Measurements from ENCODE around the gene TAF5L.
"Not testable (repeated sequence)": the region's sequence is repeated elsewhere in the genome, so short reads cannot be mapped to it uniquely, and the experiment has no call there.

The TAF5L gene

GRCh38 chr1:229642376-229642775 is 16.5 kb upstream of the TAF5L start:
- DNase-seq (ENCODE audit: low read depth): no peak

DNA sequence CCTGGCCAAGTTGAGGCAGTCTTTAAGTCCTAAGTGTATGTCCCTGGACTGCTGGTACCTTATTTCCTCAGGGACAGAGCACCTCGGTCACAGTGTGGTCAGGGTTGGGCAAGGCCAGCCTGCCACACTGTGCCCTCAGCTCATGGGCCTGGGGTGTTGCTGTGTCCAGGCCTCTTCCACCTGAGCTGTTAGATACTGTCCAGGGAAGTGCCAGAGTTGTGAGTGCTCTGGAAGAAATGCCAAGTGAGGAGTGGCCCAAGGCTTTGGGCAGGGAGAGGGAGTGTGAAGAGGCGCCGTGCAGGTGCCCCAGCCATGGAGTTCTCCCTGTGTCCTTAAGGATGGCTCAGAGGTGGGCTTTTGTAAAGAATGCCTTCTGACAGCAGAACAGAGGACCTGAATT is 15.4 kb upstream of the TAF5L start:
- no peak for DNase-seq (ENCODE audit: low read depth)

DNA sequence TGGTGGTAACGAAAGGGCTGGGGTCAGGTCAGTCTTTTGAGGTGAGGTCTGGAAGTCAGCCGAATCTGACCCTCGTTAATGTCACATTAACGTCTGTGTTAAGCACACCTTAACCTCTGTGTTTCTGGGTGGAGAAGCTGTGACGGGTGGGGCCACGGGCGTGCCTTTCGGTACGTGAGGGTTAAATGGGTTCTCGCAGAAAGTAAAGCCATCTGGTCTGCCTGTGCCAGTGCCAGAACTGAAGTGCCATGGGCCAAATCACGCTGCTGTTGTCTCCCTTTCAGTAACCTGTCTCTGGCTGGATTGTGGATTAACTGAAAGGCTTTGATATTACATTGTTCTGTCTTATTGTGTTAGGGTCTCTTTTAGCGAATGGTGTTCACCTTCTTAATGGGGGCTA is 14.5 kb upstream of the TAF5L start:
- DNase-seq (ENCODE audit: low read depth): no peak

GRCh38 chr1:229637746-229638145 is 11.8 kb upstream of the TAF5L start:
- DNase-seq (ENCODE audit: low read depth): no peak

DNA sequence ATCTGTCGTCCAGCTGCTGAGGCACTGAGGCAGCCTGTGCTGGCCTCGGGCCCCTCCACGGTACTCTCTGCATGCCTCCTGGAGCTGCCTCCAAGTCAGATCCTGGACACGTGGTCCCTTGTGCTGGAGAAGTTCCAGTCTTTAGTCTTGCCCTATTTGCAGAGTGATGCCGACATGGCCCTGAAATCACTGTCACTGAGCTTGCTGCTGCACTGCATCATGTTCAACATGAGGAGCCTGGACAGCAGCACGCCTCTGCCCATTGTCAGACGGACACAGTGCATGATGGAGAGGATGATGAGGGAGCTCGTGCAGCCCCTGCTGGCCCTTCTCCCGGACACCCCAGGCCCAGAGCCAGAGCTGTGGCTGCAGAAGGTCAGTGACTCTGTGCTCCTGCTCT is 10.1 kb upstream of the TAF5L start:
- DNase-seq (ENCODE audit: low read depth): no peak

- DNase-seq (ENCODE audit: low read depth): no peak
Observed at GRCh38 chr1:229631966-229632365, 6.0 kb upstream of the TAF5L start.

GRCh38 chr1:229631148-229631547 is 5.2 kb upstream of the TAF5L start:
- DNase-seq (ENCODE audit: low read depth): no peak

DNA sequence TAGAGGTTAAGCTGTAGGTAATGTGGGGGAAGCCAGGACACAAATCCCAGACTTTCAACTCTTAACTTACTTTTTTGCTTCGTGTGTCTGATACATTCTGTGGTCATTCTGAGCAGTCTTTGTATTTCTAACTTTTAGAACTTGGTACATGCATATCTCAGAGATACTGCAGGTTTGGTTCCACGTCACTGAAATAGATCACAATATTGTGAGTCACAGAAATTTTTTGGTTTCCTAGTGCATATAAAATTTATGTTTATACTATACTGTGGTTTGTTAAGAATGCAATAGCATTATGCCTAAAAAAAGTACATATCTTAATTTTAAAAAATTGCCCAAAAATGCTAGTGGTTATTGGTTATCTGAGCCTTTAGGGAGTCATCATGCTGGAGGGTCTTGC is 3.3 kb upstream of the TAF5L start:
- DNase-seq (ENCODE audit: low read depth): no peak

DNA sequence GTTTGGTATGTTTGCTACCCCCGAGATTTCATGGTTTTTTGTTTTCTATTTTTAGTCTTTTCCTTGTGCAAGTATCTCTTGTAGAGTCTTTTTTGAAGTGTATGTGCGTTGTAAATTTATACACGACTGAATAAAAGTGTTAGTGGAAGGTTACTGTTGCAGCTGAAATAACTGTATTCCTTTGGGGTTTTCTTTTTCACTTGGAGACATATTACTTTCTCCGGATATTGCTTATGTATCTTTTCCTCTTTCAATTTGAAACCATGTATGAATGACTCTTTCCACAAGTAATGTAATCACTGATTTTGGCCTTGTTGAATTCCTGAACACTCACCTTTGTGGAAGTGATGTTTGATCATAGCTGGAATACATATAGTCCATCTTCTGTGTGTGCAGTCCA is 1.1 kb upstream of the TAF5L start:
- no peak for DNase-seq (ENCODE audit: low read depth)

DNA sequence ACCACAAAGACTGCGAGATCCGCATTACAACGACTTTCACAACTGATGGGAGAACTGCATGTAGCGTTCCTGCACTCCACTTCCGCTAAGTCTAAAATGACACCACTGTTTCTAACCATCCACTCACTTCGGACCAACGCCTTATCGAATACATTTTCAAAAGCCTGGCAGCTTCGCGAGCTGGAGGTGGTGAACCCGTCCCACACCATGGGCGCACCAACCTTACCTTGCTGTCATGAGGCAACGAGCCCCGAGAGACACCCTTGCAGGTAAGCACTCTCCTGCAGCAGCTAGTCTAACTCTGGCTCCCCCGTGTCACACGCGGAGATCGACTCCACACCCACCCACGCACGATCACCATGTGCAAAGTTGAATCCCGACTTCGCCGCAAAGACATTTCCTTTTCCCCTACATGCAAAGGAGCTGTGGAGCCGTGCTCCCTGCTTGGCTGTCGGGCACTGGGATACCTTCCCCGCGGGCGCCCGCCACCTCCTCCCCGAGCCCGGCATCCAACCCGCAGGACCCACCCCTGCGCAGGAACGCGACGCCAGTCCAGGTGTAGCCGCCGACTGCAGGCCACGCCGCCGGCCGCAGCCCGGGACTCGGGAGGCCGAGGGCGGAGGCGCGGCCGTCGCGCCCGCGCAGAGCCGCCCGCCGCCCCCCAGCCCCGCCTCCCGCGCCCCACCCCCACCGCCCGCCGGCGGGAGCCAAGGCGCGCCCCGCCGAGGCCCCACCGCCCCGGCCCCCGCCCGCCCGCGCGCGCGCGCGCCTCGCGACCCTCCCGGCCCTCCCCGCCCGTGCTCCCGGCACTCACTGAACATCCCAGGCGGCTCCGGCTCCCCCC is 629 bp downstream of the TAF5L start:
- DNase-seq (ENCODE audit: low read depth): peak; percentile 7

DNA sequence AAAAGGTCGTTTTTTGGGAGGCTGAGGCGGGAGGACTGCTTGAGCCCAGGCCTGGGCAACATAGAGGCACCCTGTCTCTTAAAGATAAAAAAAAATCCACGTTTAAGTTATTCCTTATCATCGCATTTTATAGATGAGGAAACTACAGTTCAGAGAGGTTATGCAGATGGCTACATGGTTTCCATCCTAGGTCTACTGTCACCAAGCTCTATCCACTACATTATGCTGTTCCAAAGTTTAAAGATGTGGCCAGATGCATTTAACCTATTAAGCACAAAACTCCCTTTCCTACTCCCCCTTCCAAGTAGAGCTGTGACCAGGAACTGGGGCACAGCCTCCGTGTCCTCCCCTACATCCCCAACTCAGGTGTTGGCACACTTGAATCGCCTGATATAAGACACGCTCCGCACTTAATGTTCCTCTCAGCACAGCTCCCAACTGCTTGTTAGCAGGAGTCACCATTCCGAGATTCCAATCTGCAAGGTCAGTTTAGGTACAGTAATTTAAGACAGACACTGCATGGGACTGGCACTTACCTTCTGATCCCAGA is 1.3 kb downstream of the TAF5L start:
- no peak for DNase-seq (ENCODE audit: low read depth)

DNA sequence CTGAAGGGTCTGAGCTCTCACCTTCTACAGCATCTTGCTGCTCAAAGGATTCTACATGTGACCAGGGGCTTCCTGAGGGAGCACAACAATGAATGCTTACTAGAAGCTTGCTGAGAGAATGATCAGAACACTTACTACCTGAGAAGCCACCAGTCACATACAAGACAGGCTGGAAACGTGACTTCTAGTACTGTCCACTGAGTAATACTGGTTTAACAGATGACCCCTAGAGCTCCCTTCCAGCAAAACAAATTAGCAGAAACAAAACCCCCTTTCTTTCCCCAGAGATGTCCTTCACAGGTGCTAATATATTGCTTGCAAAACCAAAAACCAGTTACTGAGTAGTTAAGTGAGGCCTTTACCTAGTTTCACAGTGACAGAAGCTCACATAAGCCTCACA is 2.1 kb downstream of the TAF5L start:
- no peak for DNase-seq (ENCODE audit: low read depth)

DNA sequence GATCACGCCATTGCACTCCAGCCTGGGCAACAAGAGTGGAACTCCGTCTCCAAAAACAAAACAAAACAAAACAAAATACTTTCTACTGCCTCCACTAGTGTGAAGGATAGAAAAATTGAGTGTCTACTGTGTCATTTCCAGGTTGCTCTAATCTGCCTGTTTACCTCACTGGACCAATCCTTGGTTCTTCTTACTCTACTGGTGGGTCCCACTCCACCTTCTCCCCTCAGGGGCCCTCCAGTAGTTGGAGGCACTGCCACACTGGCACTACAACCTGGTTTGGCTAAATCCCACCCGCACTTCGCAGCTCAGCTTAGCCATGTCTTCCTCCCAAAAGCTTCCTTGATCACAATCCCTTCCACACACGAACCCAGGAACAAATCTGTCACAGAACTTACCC is 2.7 kb downstream of the TAF5L start:
- DNase-seq (ENCODE audit: low read depth): no peak

DNA sequence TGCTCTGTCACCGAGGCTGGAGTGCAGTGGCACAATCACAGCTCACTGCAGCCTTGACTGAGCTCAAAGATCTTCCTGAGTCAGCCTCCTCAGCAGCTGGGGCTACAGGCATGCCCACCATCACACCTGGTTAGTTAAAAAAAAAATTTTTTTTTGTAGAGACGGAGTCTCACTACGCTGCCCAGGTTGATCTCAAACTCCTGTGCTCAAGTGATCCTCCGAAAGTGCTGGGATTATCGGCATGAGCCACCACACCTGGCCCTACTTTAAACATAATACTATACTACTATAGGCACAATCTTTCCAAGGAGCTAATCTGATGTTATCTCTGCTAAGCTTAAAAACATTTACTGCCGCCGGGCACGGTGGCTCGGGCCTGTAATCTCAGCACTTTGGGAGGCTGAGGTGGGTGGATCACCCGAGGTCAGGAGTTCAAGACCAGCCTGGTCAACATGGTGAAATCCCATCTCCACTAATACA is 3.2 kb downstream of the TAF5L start:
- DNase-seq (ENCODE audit: low read depth): not testable (repeated sequence)

DNA sequence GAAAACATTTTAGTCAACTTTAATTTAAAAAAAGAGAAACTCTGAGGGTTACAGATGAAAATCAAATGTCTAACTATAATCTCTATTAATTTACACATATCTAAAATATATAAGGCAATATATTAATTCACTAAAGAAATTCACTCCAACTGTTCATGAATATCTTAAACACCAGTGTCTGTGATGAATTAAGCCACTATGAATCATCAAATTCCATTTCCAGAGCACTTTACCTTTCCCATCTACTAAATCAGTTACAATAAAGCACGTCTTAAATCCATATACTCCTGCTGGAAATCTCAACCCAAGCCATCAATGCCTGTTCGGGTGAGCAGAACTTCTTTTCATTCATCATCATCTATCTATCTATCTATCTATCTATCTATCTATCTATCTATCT is 4.3 kb downstream of the TAF5L start:
- DNase-seq (ENCODE audit: low read depth): no peak

DNA sequence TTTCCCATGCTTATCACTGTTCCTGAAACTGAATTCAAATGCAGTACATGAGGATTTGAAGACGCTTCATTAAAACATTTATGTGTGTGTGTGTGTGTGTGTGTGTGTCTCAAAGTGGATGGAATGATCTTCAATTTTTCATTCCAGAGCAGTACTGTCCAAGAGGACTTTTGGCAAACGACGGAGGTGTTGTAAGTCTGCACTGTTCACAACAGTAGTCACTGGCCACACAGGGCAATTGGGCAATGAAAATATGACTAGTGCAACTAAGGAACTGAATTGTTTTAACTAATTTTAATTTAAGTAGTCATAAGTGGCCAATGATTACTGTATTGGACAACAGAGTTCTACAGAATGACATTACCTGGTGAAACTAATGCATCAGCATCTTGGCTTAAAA is 5.0 kb downstream of the TAF5L start:
- no peak for DNase-seq (ENCODE audit: low read depth)

DNA sequence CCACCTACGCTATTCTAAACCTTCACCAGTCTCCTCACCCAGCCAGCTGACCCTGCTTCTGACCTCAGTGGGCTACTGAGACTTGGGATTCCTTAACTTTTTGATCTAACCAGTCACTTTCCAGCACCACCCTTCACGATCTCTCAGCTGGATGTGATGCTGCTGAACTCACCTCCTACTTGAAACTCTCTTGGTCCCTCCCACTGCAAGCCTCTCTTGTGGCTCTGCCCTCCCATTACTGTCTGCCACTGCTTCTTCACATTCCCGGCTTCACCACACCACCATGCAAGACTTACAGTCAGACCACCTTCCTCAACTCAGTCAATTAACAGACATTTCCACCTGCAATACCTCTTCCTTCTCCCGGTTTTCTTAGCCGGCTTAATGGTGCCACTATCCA is 6.3 kb downstream of the TAF5L start:
- DNase-seq (ENCODE audit: low read depth): no peak

DNA sequence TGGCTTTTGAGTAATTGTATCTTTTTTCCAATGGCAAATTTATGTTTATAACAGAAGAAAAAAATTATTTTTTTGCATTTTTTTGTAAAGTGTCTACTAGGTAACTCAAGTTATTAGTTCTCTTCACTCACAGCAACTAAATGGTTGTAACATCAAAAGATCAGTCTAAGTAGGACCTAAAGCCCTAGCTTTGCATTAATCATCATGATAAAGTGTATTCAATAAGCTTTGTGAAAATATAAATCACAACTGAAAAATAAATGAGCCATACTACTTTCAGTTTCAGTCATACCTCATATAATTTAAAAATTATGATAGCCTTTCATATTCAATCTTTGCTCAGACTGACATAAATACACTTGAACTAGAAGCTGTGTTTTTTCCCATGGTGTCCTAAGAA is 6.9 kb downstream of the TAF5L start:
- no peak for DNase-seq (ENCODE audit: low read depth)

GRCh38 chr1:229617351-229618100 is 8.4 kb downstream of the TAF5L start:
- no peak for DNase-seq (ENCODE audit: low read depth)

GRCh38 chr1:229614701-229615100 is 11.2 kb downstream of the TAF5L start:
- DNase-seq (ENCODE audit: low read depth): no peak

DNA sequence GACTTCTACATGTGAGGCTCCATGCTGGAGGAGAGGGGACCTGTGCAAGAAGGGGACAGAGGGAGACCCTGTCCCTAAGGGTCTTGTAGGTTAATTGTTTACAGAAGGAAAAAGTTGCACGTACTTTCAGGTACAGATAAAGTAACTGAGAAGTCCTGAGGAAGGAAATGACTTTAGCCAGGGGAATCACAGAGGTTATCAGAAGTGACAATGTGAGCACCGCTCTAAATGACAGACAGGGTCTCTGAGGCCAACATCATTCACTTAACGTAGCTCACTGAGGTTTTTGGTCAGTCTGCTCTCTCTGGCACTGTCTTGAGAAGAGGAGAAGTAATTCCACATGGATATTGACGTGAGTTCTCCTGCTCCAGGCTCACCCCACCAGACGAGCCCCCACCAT is 12.0 kb downstream of the TAF5L start:
- DNase-seq (ENCODE audit: low read depth): no peak

GRCh38 chr1:229608590-229608989 is 17.3 kb downstream of the TAF5L start:
- no peak for DNase-seq (ENCODE audit: low read depth)

- no peak for DNase-seq (ENCODE audit: low read depth)
Observed at GRCh38 chr1:229607370-229607769, 18.6 kb downstream of the TAF5L start.
